Endometrial microvascular endothelial cells (primary cell): Measurements from ENCODE around the gene KRTAP26-1. TPM values are rescaled to one million over a fixed set of nuclear protein-coding genes. Genes with fewer than 3 reads are reported as not detected.

Source experiments
- in situ Hi-C: cut with HindIII; loops from 2 replicates; pipeline ENCODE4 v1.10.0; 2017; ENCODE audit warnings: low sequenced_read_pairs, low pct_unique_long_range_greater_than_20kb; ENCODE audit errors: inconsistent ontology term
- total RNA-seq: library from RNA; depleted of rRNA; stranded (reverse); fragments of >200 nt; gene quantifications from one replicate; pipeline ENCODE4 v1.2.3, GENCODE V29; 2015; ENCODE audit errors: inconsistent ontology term

KRTAP26-1 gene
- total RNA-seq, 1 donor from 2014 or later: not detected

DNA sequence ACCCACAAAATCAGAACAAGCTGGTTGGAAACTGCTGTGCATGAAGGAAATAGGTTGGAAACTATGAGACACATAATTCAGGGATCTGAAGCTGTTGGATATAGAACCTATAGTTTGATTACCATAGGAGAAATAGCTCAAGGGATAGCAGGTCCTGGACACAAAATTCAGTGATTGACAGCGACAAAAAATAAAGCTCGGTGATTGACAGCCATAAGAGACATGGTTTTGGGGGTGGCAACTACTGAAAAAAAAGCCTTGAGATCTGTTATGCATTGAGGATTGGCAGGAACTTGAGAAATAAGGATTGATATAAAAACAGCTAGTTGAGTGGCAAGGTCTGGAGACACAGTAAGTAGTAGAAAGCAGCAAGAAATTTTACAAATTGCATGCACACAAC, 30.9 kb downstream of the KRTAP26-1 start, which contains the start of gene KRTAP25-1:
TSS of gene KRTAP25-1 (minus strand) at position 300 of the 400 bp plus-strand sequence. CDS start at position 276, 24 bp downstream.
- in situ Hi-C loops: no loop called here

GRCh38 chr21:30282850-30283249, 37.3 kb downstream of the KRTAP26-1 start, which contains the start of gene KRTAP24-1:
KRTAP24-1 (minus strand) TSS chr21:30282950; CDS start chr21:30282932, 18 bp downstream.
- in situ Hi-C loops: no loop called here

- in situ Hi-C loops: no loop called here
Observed at GRCh38 chr21:30271611-30272010, 48.5 kb downstream of the KRTAP26-1 start.

DNA sequence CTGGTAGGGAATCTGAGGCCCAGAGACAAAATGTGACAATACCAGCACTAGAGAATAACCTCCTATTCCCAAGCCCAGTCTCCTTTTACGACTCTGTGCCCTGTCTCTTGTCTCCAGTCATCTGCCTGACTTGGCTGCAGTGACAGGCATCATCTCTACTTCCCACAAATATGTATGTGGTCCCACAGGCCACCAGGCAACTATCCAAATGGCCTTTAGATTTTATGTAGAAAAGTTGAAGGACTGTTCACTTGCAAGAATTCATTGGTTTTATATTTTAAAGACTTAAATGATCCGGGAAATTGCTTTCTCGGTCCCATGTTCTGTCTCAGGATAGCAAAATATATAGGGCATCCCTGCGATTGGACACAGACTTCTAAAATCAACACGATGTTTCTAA, 49.0 kb downstream of the KRTAP26-1 start:
- in situ Hi-C loops: no loop called here

DNA sequence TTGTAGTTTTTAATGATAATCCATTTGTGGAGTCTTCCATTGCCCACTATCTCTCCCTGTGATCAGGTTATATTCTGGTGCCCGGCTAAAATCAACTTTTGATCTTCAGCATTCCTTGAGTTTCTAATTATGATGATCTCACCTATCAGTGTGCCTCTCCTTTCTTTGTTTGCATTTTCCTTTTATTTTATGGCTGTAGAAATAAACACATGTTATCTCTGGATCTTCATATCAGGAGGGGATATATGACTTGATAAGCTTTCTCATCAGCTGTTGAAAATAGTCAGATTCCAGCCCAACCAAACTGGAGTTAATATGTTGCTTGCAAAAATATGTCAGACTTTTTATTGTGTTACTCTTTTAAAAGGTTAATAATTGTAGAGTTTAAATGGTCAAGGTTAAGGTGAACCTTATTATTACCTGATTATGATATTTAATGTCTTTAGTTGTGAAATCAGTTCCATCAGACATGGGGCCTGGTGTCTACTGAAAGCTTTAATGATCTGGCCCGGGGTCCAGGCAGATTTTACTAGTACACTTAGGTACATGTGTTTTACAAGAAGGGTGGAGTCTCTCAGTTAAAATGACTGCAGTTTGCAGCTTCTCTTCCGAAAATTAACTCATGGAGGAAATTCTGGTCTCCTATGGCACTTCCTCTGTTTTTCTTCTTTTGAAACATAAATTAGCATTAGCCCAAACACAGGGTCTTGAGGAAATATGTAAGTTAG, 50.1 kb downstream of the KRTAP26-1 start:
- in situ Hi-C loops: no loop called here

Other genes starting within 250 kb of the KRTAP26-1 start
- not detected for gene CLDN17, start 153.5 kb downstream of the KRTAP26-1 start, total RNA-seq
- gene CLDN8, start 104.2 kb downstream of the KRTAP26-1 start, total RNA-seq: not detected
- not detected for gene KRTAP24-1, start 37.4 kb downstream of the KRTAP26-1 start, total RNA-seq
- gene KRTAP25-1, start 30.8 kb downstream of the KRTAP26-1 start, total RNA-seq: not detected
- gene KRTAP27-1, start 17.4 kb upstream of the KRTAP26-1 start, total RNA-seq: not detected
- gene KRTAP23-1, start 28.3 kb upstream of the KRTAP26-1 start, total RNA-seq: not detected
- gene KRTAP13-2, start 52.0 kb upstream of the KRTAP26-1 start, total RNA-seq: not detected
- not detected for gene KRTAP13-1, start 75.7 kb upstream of the KRTAP26-1 start, total RNA-seq
- gene KRTAP13-3, start 105.6 kb upstream of the KRTAP26-1 start, total RNA-seq: not detected
- gene KRTAP13-4, start 109.9 kb upstream of the KRTAP26-1 start, total RNA-seq: not detected
- not detected for gene KRTAP15-1, start 120.0 kb upstream of the KRTAP26-1 start, total RNA-seq
- not detected for gene KRTAP19-1, start 160.1 kb upstream of the KRTAP26-1 start, total RNA-seq
- gene KRTAP19-2, start 167.1 kb upstream of the KRTAP26-1 start, total RNA-seq: not detected
- not detected for gene KRTAP19-3, start 171.7 kb upstream of the KRTAP26-1 start, total RNA-seq
- not detected for gene KRTAP19-4, start 176.8 kb upstream of the KRTAP26-1 start, total RNA-seq
- not detected for gene KRTAP19-5, start 181.8 kb upstream of the KRTAP26-1 start, total RNA-seq
- not detected for gene KRTAP19-6, start 221.5 kb upstream of the KRTAP26-1 start, total RNA-seq
- not detected for gene KRTAP19-7, start 241.0 kb upstream of the KRTAP26-1 start, total RNA-seq